NCI-H128 (cell line): ENCODE results near the gene SLC25A34.

Source experiments
- DNase-seq: peaks from one replicate; lab custom pipeline; 2025; ENCODE audit not compliant: unreplicated experiment; lab: John Stamatoyannopoulos, UW

SLC25A34 gene

GRCh38 chr1:15712168-15712567 is 23.9 kb upstream of the SLC25A34 start:
- no peak for DNase-seq

- no peak for DNase-seq
Observed at GRCh38 chr1:15714406-15715136, 21.5 kb upstream of the SLC25A34 start.

DNA sequence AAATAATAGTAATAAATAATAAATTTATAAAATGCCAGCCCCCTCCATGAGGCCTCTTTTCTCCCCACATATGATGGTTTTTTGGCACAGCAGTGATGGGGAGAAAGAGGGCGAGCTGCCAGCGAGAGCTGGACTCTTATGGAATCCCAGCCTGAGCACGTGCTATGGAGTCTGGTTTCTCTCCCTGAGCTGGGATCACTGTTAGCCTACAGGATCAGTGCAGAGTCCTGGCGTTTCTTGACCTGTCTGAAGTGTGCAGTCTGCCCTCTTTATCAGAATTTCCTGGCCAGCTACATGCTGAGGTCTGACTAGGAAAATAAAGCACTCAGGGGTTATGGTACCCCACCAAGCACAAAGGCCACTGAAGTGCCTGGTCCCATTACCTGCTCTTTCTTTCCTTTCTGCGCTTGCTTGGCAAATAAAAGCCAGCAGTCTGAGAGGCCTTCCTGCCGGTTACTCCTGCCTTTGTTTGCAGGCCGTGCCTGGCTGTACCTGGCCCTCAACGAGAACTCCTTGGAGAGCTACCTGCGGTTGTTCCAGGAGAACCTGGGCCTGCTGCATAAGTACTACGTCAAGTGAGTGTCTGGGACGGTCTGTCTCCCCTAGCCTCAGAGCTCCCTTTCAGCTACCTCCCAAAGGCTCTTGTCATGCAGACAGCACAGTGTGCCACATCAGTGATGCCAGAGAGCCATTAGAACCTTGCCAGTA is 18.5 kb upstream of the SLC25A34 start:
- DNase-seq: peak; percentile 52

DNA sequence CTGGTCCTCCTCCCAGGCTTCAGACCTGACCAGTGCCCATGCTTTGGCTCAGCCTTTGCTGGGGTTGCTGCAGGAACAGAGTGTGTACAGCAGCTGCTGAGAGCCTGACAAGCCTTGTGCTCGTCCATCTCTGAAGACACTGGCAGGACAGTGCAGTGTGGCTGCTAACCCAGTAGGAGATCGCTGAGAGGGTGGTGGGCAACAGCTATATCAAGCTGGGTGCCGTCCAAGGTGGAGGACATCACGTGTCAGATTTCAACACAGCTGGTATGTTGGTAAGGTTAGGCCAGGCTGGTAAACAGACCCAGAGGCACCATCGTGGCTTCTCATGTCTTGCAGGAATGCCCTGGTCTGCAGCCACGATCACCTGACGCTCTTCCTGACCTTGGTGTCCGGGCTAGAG is 17.9 kb upstream of the SLC25A34 start:
- no peak for DNase-seq

DNA sequence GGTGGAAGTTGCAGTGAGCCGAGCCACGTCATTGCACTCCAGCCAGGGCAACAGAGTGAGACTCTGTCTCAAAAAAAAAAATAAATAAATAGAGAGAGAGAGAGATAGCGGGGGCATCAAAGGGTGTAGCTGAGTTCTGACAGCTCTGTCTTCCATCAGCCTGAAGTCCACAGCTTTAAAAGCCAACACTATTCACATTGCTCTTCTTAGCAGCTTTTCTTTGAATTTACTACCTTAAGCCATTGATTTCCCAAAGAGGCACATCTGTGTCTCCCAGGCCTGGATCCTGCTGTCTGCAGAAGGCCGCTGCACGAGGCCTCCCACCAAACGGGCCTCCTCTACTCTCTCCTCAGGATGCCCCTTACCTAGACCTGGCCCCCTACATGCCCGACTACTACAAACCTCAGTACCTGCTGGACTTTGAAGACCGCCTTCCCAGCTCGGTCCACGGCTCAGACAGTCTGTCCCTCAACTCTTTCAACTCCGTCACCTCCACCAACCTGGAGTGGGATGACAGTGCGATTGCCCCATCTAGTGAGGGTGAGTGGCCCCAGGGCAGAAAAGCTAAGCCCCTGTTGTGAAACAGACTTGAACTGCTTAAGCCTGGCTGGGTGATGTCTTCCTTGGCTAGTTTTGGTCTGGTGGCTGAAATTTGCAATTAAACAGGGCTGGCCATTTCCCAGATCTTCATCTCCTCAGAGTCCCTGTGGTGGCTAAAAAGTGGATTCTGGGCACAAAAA is 16.5 kb upstream of the SLC25A34 start:
- DNase-seq: no peak

- DNase-seq: no peak
Observed at GRCh38 chr1:15720861-15721260, 15.2 kb upstream of the SLC25A34 start.

GRCh38 chr1:15722411-15722810 is 13.6 kb upstream of the SLC25A34 start:
- no peak for DNase-seq

DNA sequence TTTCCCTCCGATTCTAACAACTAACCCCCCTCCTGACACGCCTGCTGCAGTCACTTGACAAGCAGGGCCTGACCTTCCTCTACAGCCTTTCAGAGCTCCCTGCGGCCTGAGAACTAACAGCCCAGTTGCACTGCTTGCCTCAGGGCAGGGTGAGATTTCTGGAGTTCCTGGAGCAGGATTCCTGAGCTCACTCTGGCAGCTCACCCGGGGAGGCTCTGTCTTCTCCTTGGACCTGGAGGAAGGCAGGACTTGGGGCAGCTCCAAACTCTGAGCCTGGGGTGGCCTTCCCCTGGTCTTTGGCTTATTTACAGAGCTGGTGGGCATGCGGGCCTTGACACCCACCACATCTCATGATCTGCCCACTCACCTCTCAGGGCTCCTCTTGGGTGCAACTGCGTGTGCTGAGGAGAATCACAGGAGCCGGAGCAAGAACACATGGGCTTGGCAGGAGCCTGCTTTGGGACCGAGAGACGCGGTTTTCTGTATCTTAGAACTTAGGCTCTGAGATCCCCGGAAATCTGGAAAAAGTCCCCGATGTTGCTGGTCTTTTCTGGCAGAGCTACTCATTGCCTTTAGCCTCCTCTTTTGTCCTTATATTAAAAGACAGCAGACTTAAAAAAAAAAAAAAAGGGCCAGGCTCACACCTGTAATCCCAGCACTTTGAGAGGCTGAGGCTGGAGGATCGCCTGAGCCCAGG is 13.1 kb upstream of the SLC25A34 start:
- no peak for DNase-seq

DNA sequence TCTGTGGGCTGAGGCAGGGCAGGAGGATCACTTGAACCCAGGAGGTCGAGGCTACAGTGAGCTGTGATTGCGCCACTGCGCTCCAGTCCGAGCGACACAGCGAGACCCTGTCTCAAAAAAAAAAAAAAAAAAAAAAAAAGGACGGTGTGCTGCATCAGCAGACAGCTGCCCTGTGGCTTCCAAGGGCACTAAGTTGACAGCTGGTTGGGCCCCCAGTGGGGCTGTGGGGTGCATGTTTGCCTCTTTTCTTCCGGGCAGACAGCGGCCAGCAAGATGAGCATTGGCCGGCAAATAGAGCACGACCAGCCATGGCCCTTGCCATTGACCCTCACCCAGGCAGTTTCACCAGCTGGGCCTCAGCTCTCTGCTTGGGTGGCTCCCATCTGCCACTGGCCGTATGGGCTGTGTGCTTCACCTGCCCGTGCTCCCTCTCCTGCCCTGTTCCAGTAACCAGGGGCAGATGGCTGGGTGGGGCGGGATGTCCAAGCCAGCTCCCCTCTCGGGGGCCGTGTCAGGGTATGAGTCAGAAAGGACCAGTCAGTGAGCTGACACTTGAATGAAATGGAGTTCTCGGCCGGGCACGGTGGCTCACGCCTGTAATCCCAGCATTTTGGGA is 12.3 kb upstream of the SLC25A34 start:
- DNase-seq: no peak

- DNase-seq: no peak
Observed at GRCh38 chr1:15724949-15725880, 10.8 kb upstream of the SLC25A34 start.

DNA sequence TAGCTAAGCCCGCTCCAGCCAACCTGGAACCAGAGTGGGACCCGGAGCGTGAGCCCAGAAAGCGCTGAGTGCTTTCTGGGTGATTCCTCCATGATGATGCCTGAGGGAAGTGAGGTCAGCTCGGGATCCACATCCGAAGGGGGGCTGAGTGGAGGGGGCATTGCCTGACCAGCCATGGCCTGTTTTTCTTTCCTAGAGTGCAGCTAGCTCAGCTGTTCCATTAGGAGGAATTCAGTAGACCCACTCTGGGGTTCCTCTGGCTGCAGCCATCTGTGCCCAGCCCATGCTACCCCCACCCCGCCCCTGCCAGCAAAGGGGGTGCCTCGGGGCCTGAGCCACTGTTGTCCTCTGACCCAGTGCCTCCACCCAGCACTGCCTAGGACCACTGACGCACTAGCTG is 9.6 kb upstream of the SLC25A34 start:
- no peak for DNase-seq

DNA sequence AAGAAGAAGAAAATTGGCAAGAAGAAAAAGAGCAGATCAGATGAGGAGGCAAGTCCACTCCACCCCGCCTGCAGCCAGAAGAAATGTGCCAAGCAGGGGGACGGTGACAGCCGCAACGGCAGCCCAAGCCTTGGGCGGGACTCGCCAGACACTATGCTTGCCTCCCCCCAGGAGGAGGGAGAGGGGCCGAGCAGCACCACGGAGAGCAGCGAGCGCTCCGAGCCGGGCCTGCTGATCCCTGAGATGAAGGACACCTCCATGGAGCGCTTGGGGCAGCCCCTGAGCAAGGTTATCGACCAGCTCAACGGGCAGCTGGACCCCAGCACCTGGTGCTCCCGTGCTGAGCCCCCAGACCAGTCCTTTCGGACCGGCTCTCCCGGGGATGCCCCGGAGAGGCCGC is 9.0 kb upstream of the SLC25A34 start:
- DNase-seq: no peak

GRCh38 chr1:15727424-15727823 is 8.6 kb upstream of the SLC25A34 start:
- no peak for DNase-seq

GRCh38 chr1:15727866-15728534 is 8.1 kb upstream of the SLC25A34 start:
- no peak for DNase-seq

GRCh38 chr1:15728937-15729657 is 7.0 kb upstream of the SLC25A34 start:
- DNase-seq: no peak

DNA sequence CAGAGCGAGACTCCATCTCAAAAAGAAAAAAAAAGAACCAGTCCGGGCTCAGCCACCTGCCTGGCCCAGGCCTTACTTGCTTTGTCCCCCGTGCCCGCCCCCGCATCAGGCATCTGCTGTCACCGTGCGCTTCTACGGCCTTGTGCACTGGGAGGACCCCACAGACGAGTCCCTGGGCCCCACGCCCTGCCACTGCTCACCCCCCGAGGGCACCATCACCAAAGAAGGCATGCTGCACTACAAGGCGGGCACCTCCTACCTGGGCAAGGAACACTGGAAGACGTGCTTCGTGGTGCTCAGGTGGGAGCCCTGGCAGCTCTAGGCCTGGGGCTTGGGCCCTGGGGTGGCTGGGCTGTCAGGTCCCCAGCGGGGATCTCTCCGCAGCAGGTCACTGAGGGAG is 5.6 kb upstream of the SLC25A34 start:
- DNase-seq: no peak

DNA sequence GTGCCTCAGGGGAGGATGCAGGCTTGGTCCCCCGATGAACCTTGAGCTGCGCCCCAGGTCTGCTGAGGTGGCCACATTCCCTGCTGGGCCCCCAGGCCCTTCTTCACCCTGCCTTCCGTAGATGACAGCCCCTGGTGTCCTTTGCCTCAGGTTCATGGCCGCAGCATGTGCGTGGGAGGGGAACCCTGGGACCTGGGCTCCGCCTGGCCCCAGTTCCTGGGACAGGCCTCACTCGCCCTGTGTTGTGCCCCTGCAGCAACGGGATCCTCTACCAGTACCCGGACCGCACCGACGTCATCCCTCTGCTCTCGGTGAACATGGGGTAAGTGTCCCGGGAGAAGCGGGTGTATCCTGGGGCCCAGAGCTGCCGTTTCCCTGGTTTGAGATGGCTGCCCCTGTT is 5.1 kb upstream of the SLC25A34 start:
- no peak for DNase-seq

DNA sequence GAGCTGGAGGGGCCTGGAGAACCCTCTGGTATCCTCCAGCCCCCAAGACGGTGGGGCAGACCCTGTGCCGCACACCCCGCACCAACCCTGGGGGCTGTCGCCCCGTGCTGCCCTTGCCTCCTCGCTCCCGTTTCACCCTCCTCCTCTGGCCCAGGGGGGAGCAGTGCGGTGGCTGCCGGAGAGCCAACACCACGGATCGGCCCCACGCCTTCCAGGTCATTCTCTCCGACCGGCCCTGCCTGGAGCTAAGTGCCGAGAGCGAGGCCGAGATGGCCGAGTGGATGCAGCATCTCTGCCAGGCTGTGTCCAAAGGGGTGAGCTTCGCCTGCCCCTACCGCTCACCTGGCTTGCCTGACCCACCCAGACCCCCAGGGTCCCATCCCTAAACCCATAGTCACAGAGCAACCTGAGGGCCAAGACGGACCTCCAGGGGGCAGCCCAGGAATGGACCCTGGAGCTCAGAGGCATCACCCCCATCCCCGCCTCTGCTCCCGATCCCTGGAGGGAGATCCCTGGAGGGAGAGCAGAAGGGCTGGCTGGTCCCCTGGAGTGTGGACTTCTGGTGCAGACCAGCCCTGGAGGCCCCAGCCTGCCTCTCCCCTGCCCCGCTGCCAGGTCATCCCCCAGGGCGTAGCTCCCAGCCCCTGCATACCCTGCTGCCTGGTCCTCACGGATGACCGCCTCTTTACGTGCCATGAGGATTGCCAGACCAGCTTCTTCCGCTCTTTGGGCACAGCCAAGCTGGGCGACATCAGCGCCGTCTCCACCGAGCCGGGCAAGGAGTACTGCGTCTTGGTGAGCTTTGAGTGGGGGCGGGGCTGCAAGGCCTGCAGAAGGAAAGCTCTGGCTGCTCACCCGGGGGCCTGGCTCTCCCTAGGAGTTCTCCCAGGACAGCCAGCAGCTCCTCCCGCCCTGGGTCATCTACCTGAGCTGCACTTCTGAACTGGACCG is 4.0 kb upstream of the SLC25A34 start:
- no peak for DNase-seq
